K562 (cell line): ENCODE results near the gene RNF150. TPM values are rescaled to one million over a fixed set of nuclear protein-coding genes. Genes with fewer than 3 reads are reported as not detected.

Experiments
- ATAC-seq: fragments of 200-7000 bp; cut with Tn5 transposase; 3 replicates; pipeline ENCODE4 v1.9.1; 2020; ENCODE audit warnings: moderate library complexity
- BruUV-seq: library from RNA; stranded (reverse); fragments of 400-500 nt; replicated peaks from 2 replicates; lab custom pipeline; 2021; lab: Mats Ljungman, UMichigan
- CTCF ChIA-PET: fragments of 300-600 bp; formaldehyde crosslinking; extraction: SDS; loops from one replicate; lab custom pipeline; 2021; ENCODE audit warnings: low intra/inter-chr PET ratio; lab: Yijun Ruan, JAX
- POLR2A ChIA-PET: fragments of 300-600, 350-650 bp; sonication (Branson Sonifier 250); formaldehyde crosslinking; extraction: SDS; loops from one replicate; lab custom pipeline; 2021; ENCODE audit warnings: antibody characterized with exemption, inconsistent platforms; lab: Yijun Ruan, JAX
- DNase-seq, 4 experiments: peaks; one replicate each; pipeline versions ENCODE4 v3.0.0 to v3.0.0-alpha.2; 2011 to 2018; ENCODE audit warnings: low spot score in 3 of 4, mixed read lengths in 3 of 4; ENCODE audit errors: extremely low read depth in 1 of 4
- FAIRE-seq: peaks from 2 replicates; lab custom pipeline; 2011; peaks lifted over from hg19 to GRCh38; lab: Jason Lieb, UNC
- H2AFZ ChIP-seq: 2 replicates; pipeline ENCODE4 v1.6.0; 2011; ENCODE audit warnings: low read depth, low read length, control low read depth, inconsistent platforms
- H3K27ac ChIP-seq: fragments of 200-600 bp; 3 replicates; pipeline ENCODE4 v1.8.0; 2011; ENCODE audit warnings: low read depth, mild to moderate bottlenecking, control low read depth, inconsistent platforms, low read length, moderate library complexity, mixed read lengths; ENCODE audit errors: extremely low read depth
- H3K27me3 ChIP-seq, 2 experiments: fragments of 300-600 bp in 1 of 2; 2 replicates in 1 of 2; 3 replicates in 1 of 2; pipeline versions ENCODE4 v1.6.0 to v1.8.0; 2011; ENCODE audit warnings: inconsistent platforms in 2 of 2, low read length in 2 of 2, mild to moderate bottlenecking in 1 of 2, mixed read lengths in 1 of 2, moderate library complexity in 1 of 2; ENCODE audit not compliant: control insufficient read depth in 2 of 2, insufficient read depth in 2 of 2
- H3K36me3 ChIP-seq: fragments of 300-600 bp; 3 replicates; pipeline ENCODE4 v1.8.0; 2011; ENCODE audit warnings: mild to moderate bottlenecking, low read length, inconsistent platforms; ENCODE audit not compliant: control insufficient read depth, insufficient read depth
- H3K4me1 ChIP-seq, 2 experiments: fragments of 200-600 bp in 1 of 2; replicated peaks in 1 of 2; 2 replicates in 1 of 2; 3 replicates in 1 of 2; pipeline versions ENCODE4 v1.5.1 to v1.8.0; 2011; ENCODE audit warnings: inconsistent platforms in 2 of 2, low read length in 2 of 2, mild to moderate bottlenecking in 1 of 2, mixed read lengths in 1 of 2, moderate library complexity in 1 of 2; ENCODE audit not compliant: control insufficient read depth in 2 of 2, insufficient read depth in 2 of 2
- H3K4me2 ChIP-seq: 2 replicates; pipeline ENCODE4 v1.6.1; 2011; ENCODE audit warnings: low read length, control low read depth, inconsistent platforms, mixed read lengths; ENCODE audit not compliant: insufficient read depth
- H3K4me3 ChIP-seq: fragments of 200-600 bp; sonication (generic), shearing (Covaris generic); 2 replicates; pipeline ENCODE4 v1.5.1; 2016; ENCODE audit warnings: control low read depth, inconsistent platforms
- H3K79me2 ChIP-seq: fragments of 200-600 bp; 3 replicates; pipeline ENCODE4 v1.8.0; 2011; ENCODE audit warnings: low read length, inconsistent platforms; ENCODE audit not compliant: control insufficient read depth, insufficient read depth
- H3K9ac ChIP-seq, 2 experiments: 2 replicates each; pipeline versions ENCODE4 v1.6.0 to v1.6.1; 2011; ENCODE audit warnings: low read depth in 2 of 2, low read length in 2 of 2, control low read depth in 1 of 2, inconsistent platforms in 1 of 2, mild to moderate bottlenecking in 1 of 2, mixed read lengths in 1 of 2; ENCODE audit not compliant: insufficient read depth in 1 of 2
- H3K9me1 ChIP-seq: one replicate; pipeline ENCODE4 v1.6.0; 2011; ENCODE audit warnings: inconsistent platforms, mild to moderate bottlenecking, low read length, moderate library complexity; ENCODE audit not compliant: control insufficient read depth, insufficient read depth
- H3K9me3 ChIP-seq: replicated peaks from 2 replicates; pipeline ENCODE4 v1.5.1; 2011; ENCODE audit warnings: low read depth, low read length, inconsistent platforms; ENCODE audit not compliant: control insufficient read depth, insufficient read depth
- H4K20me1 ChIP-seq: replicated peaks from 2 replicates; pipeline ENCODE4 v1.6.1; 2011; ENCODE audit warnings: low read length, inconsistent platforms, mixed read lengths; ENCODE audit not compliant: control insufficient read depth, insufficient read depth
- CCNT2 ChIP-seq: IDR thresholded peaks from 2 replicates; pipeline ENCODE4 v1.6.1; 2011; ENCODE audit warnings: borderline replicate concordance, low read depth, mild to moderate bottlenecking, moderate library complexity, mixed read lengths, low read length; ENCODE audit not compliant: insufficient read length; ENCODE audit errors: extremely low read depth
- CREBBP ChIP-seq: IDR thresholded peaks from one replicate; pipeline ENCODE4 v1.6.1; 2012; ENCODE audit warnings: low read depth, mild to moderate bottlenecking, control low read depth, inconsistent platforms, low read length
- CUX1 ChIP-seq: fragments of 200-800 bp; sonication (Bioruptor generic); IDR thresholded peaks from 2 replicates; pipeline ENCODE4 v1.6.1; 2016; ENCODE audit warnings: missing genetic modification characterization, missing compliant biosample characterization
- DIDO1 ChIP-seq: fragments of 450-650 bp; IDR thresholded peaks from 2 replicates; pipeline ENCODE4 v1.6.1; 2016; ENCODE audit warnings: low read depth, missing biosample characterization, missing genetic modification characterization
- FOXJ3 ChIP-seq: sonication (generic); formaldehyde crosslinking; IDR thresholded peaks from 2 replicates; pipeline ENCODE4 v1.4.0; 2020; ENCODE audit warnings: mild to moderate bottlenecking, missing genetic modification reagents
- HDAC3 ChIP-seq: fragments of 450-650 bp; IDR thresholded peaks from 2 replicates; pipeline ENCODE4 v1.6.1; 2018; ENCODE audit warnings: borderline replicate concordance, mild to moderate bottlenecking, moderate library complexity; ENCODE audit not compliant: partially characterized antibody
- SMARCA4 ChIP-seq: fragments of 450-650 bp; IDR thresholded peaks from 2 replicates; pipeline ENCODE4 v1.6.1; 2016
- ZBTB1 ChIP-seq: sonication (generic); formaldehyde crosslinking; IDR thresholded peaks from 2 replicates; pipeline ENCODE4 v1.8.1; 2023; ENCODE audit warnings: missing genetic modification reagents, low read depth, mild to moderate bottlenecking, borderline replicate concordance
- ZC3H4 ChIP-seq: sonication (generic); formaldehyde crosslinking; IDR thresholded peaks from 2 replicates; pipeline ENCODE4 v1.9.0; 2021; ENCODE audit warnings: missing genetic modification reagents, borderline replicate concordance
- ZNF124 ChIP-seq: sonication (generic); formaldehyde crosslinking; IDR thresholded peaks from 2 replicates; pipeline ENCODE4 v1.8.1; 2022; ENCODE audit warnings: missing genetic modification reagents
- ZNF197 ChIP-seq: fragments of 200-800 bp; sonication (Bioruptor generic); IDR thresholded peaks from 2 replicates; pipeline ENCODE4 v1.6.1; 2016; ENCODE audit warnings: low read depth, missing genetic modification characterization, missing compliant biosample characterization
- ZNF609 ChIP-seq: sonication (generic); formaldehyde crosslinking; IDR thresholded peaks from 2 replicates; pipeline ENCODE4 v1.8.1; 2023; ENCODE audit warnings: missing genetic modification reagents, mild to moderate bottlenecking, borderline replicate concordance
- WGBS: fragments of 100-300 bp; shearing (Covaris generic); methylation state at CpG from one replicate; pipeline ENCODE4 v1.1.6; 2016; ENCODE audit warnings: low coverage, mixed read lengths; ENCODE audit not compliant: insufficient coverage; ENCODE audit errors: missing lambda C conversion rate; 5-methylcytosine and 5-hydroxymethylcytosine counted together
- in situ Hi-C: fragments of 300-500 bp; cut with MboI; formaldehyde crosslinking; loops from 4 replicates; pipeline ENCODE4 v1.15.0; 2018; ENCODE audit warnings: inconsistent platforms, mixed read lengths
- intact Hi-C: fragments of 100-400 bp; cut with micrococcal nuclease; formaldehyde crosslinking; loops from 2 replicates; pipeline ENCODE4 v1.14.2; 2022
- polyA plus RNA-seq, 8 experiments: library from polyadenylated mRNA; depleted of rRNA in 4 of 8; stranded (reverse) in 5 of 8; unstranded in 3 of 8; fragments of >200 nt; fragmentation: Nextera tagmentation in 2 of 8; fragmentation: Illumina TruSeq in 1 of 8; extraction: Ambion mirVana in 2 of 8; extraction: Trizol in 1 of 8; gene quantifications; 2 replicates each; pipeline versions ENCODE4 v1.2.1 to v1.2.3, GENCODE V29; 2011 to 2014; ENCODE audit warnings: inconsistent platforms in 1 of 8, missing spikeins in 1 of 8
- total RNA-seq, 7 experiments: library from RNA; depleted of rRNA in 6 of 7; stranded (reverse); fragments of >200 nt in 6 of 7; fragmentation: Illumina TruSeq in 2 of 7; extraction: Trizol in 2 of 7; gene quantifications; 2 replicates each; pipeline versions ENCODE4 v1.2.1 to v1.2.3, GENCODE V29; 2011 to 2021; ENCODE audit warnings: low replicate concordance in 1 of 7
- TF ChIP-seq, protein P1 (sequence below): sonication (generic); formaldehyde crosslinking; IDR thresholded peaks from 2 replicates; pipeline ENCODE4 v1.8.0; 2022; ENCODE audit warnings: mild to moderate bottlenecking, missing genetic modification reagents

Gene RNF150
- total and polyA plus RNA-seq, 9 of the 15 experiments (the other 6 are each of a cell fraction or from before 2014, with no cell fraction given): 0.09 TPM; not detected in 8

DNA sequence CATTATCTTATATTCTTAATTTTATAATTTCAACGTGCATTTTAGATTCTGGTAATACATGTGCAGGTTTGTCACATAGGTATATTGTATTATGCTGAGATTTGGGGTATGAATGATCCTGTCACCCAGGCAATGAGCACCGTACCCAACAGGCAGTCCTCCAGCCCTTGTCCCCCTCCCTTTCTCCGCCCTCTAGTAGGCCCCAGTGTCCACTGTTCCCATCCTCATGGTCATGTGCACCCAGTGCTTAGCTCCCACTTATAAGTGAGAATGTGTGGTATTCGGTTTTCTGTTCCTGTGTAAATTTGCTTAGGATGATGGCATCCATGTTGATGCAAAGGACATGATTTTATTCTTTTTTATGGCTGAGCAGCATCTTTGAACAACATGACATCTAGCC, 70.6 kb downstream of the RNF150 start:
- H3K4me2 ChIP-seq: no peak overlapping the region
- CTCF ChIA-PET: no interaction called here
- DNase-seq (no peak), FAIRE-seq (no peak), ATAC-seq (no peak)
- no peaks in the 10 kb centered on the region for H3K27me3 ChIP-seq
- H3K4me1 ChIP-seq: no peaks in the 10 kb centered on the region
- H2AFZ ChIP-seq: no peak overlapping the region
- H3K4me3 ChIP-seq: no peak overlapping the region
- no peaks in the 10 kb centered on the region for H3K36me3 ChIP-seq
- no peaks in the 10 kb centered on the region for H4K20me1 ChIP-seq
- no peaks in the 10 kb centered on the region for H3K9me3 ChIP-seq
- no peak overlapping the region for H3K27ac ChIP-seq
- H3K79me2 ChIP-seq: no peaks in the 10 kb centered on the region
- intact Hi-C loops: no loop called here
- in situ Hi-C loops: no loop called here
- H3K9me1 ChIP-seq: no peaks in the 10 kb centered on the region
- no peak overlapping the region for H3K9ac ChIP-seq
- 2% methylated on average over 3 of the region's 4 CpGs for WGBS
- POLR2A ChIA-PET: no interaction called here
- BruUV-seq: no TSS peak
- no peak for TF ChIP-seq CCNT2
- TF ChIP-seq CREBBP: no peak
- TF ChIP-seq ZNF197 (CRISPR knock-in tag): no peak
- TF ChIP-seq ZBTB1 (CRISPR knock-in tag): no peak
- TF ChIP-seq HDAC3: no peak
- TF ChIP-seq FOXJ3: no peak
- TF ChIP-seq CUX1 (CRISPR knock-in tag): no peak
- no peak for TF ChIP-seq ZNF609
- TF ChIP-seq ZC3H4 (CRISPR knock-in tag): no peak
- no peak for TF ChIP-seq SMARCA4
- TF ChIP-seq, protein P1, sequence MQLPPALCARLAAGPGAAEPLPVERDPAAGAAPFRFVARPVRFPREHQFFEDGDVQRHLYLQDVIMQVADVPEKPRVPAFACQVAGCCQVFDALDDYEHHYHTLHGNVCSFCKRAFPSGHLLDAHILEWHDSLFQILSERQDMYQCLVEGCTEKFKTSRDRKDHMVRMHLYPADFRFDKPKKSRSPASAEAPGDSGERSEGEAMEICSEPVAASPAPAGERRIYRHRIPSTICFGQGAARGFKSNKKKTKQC: no peak
- no peak for TF ChIP-seq ZNF124 (CRISPR knock-in tag)
- TF ChIP-seq DIDO1 (tag): no peak
